ENCODE data around the gene SERGEF.

SERGEF gene

GRCh38 chr11:17770917-17771316 lies 241.9 kb downstream of the SERGEF start:
- no peak for DNase-seq (ENCODE audit: low spot score)

- DNase-seq (ENCODE audit: low spot score): no peak
Observed at GRCh38 chr11:17770048-17770652, 242.7 kb downstream of the SERGEF start.

- DNase-seq (ENCODE audit: low spot score): no peak
Observed at GRCh38 chr11:17769218-17769617, 243.6 kb downstream of the SERGEF start.

DNA sequence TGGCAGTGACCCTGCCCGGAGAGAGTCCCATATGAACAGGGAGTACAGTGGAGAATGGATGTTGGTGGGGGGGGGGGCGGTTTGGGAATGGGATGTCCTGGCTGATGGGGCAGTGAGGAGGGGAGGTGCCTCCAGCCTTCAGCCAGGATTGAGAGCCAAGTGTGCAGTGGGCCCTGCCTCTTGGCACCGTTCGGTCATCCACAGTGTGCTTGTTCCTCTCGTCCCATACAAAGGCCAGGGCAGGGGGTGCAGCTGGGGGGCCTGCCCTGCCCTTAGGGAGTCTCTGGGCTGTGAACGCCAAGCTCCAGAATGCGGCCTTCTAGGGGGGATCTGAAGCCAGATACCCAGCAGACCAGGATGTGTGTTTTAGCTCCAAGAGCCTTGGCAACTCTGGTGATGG lies 244.3 kb downstream of the SERGEF start:
- DNase-seq (ENCODE audit: low spot score): no peak

- no peak for DNase-seq (ENCODE audit: low spot score)
Observed at GRCh38 chr11:17767914-17768313, 244.9 kb downstream of the SERGEF start.

- no peak for DNase-seq (ENCODE audit: low spot score)
Observed at GRCh38 chr11:17767301-17767885, 245.5 kb downstream of the SERGEF start.

DNA sequence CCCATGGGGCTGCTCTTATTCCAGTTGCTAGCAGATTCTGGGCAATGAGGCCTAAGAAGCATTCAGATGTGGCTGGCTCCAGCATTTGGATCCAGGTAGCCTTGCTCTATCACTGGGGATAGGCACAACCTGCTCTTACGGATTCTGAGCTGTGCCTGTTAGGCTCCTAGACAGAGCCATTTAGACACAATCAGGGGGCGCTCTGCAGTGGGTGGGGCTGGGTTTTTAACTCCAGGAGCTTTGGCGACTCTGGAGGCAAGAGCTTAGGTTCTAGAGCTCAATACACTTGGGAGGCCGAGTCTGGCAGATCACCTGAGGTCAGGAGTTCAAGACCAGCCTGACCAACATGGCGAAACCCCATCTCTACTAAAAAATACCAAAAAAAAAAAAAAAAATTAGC lies 246.3 kb downstream of the SERGEF start:
- DNase-seq (ENCODE audit: low spot score): no peak

DNA sequence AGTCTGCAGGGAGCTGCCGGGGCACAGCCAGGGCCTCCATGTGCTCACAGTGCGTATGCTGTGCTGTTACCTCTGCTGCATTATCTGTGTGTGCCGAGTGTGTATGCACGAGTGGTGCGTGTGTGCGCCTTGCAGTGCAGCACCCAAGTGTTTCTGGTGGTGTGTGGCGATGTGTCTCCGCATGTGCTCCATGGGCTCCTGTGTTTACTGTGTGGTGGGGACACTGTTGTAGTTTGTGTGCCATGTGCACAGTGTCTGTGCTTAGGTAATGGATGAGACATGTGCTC lies 246.8 kb downstream of the SERGEF start:
- DNase-seq (ENCODE audit: low spot score): no peak

GRCh38 chr11:17765356-17766072 lies 247.3 kb downstream of the SERGEF start:
- no peak for DNase-seq (ENCODE audit: low spot score)

- DNase-seq (ENCODE audit: low spot score): no peak
Observed at GRCh38 chr11:17764446-17765218, 248.2 kb downstream of the SERGEF start.

- DNase-seq (ENCODE audit: low spot score): no peak
Observed at GRCh38 chr11:17763703-17764102, 249.1 kb downstream of the SERGEF start.

DNA sequence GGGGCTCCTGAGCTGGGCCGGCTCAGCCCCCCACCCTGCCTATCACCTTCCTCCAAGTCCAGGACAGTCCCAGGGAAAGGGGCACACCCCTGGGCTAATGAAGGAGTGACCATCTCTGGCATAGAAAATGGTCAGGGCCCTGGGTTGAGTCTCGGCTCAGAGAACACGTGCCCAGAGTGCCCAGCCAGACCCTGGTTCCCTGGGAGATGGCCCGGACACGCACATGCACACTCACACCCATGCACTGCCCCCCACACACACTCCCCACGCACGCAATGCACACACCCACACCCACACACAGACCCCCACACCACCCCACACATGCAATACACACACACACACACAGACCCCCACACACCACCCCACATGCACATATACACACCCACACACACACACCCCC lies 249.6 kb downstream of the SERGEF start:
- DNase-seq (ENCODE audit: low spot score): no peak

- peak; percentile 3 for DNase-seq (ENCODE audit: low spot score)
Observed at GRCh38 chr11:17762309-17762974, 250.4 kb downstream of the SERGEF start.

DNA sequence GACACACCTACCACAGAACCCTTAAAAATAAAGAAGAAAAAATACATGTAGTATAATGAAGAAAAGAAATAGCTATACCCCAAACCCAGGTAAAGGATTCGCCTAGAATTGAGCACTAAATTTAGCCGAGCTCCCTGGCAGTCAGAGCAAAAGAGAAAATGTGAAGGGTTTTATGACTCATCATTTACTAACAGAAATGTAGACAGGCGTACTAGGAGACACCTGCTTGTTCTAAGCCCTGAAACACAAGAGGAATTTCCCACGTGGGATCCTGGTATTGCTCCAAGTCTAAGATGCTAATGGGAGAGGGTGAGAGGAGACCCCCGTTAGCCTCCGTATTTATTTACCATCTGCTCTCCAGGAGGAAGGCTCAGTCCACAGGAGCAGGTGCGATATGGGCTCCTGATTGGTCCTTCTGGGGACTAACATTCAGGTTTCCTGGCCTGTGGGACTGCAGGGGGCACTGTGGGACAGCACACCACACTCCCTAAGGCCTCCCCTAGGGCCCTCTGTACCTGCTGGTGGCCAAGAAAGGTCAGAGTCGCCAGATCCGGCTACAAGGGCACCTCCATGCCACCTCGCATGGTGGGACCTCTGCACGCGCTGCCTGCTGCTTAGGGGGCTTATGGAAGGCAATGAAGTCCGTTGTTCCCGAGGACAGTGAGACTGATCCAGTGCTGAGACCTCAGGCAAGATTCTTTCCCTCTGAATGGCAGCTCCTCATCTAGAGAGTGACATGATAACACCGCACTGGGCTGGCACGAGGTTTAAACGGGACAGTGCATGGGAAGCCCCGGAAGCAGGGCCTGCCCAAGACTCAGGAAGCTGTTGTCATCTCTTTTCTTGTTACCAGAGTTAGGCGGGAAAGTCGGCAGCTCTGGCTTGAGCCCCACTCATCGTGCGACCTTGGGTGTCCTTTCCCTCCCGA lies 252.5 kb downstream of the SERGEF start:
- DNase-seq (ENCODE audit: low spot score): peak; percentile 36

DNA sequence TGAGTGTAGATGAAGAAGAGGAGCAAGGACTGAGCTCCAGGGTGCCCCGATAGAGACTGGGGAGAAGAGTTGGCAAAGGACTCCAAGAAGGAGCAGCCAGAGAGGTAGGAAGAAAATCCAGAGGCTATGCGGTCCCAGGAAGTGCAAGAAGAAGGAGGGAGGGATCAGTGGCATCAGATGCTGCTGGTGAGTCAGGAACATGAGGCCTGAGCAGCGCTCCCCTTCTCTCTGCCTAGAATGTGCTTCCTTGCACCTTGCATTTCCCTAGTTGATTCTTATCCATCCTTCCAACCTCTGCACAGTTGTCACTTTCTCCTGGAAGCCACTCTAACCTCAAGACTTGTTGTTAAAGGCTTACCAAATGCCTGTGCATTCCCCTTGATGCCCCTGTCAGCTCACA lies 257.0 kb downstream of the SERGEF start:
- DNase-seq (ENCODE audit: low spot score): no peak

GRCh38 chr11:17753641-17754040 lies 259.2 kb downstream of the SERGEF start:
- no peak for DNase-seq (ENCODE audit: low spot score)

DNA sequence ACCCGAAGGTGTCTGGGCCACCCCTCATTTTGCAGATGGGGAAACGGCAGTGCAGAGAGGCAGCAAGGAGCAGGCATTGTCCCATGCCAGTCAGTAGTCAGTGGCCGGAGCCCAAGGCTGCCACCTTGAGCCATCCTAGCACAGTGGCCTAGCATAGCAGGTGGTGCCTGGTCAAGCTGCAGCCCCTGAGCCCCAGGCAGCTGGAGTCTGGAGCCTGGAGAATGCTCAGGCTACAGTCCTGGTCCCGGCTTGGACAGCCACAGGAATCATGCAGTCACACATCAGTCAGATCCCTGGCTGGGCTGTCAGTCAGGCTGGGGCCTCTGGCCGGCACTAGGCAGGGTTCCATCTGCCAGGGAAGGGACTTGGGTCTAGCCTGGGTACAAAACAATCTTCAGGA lies 259.7 kb downstream of the SERGEF start:
- no peak for DNase-seq (ENCODE audit: low spot score)

- no peak for DNase-seq (ENCODE audit: low spot score)
Observed at GRCh38 chr11:17752144-17752543, 260.7 kb downstream of the SERGEF start.

GRCh38 chr11:17751558-17751957 lies 261.3 kb downstream of the SERGEF start:
- no peak for DNase-seq (ENCODE audit: low spot score)

GRCh38 chr11:17750801-17751165 lies 262.1 kb downstream of the SERGEF start:
- no peak for DNase-seq (ENCODE audit: low spot score)

DNA sequence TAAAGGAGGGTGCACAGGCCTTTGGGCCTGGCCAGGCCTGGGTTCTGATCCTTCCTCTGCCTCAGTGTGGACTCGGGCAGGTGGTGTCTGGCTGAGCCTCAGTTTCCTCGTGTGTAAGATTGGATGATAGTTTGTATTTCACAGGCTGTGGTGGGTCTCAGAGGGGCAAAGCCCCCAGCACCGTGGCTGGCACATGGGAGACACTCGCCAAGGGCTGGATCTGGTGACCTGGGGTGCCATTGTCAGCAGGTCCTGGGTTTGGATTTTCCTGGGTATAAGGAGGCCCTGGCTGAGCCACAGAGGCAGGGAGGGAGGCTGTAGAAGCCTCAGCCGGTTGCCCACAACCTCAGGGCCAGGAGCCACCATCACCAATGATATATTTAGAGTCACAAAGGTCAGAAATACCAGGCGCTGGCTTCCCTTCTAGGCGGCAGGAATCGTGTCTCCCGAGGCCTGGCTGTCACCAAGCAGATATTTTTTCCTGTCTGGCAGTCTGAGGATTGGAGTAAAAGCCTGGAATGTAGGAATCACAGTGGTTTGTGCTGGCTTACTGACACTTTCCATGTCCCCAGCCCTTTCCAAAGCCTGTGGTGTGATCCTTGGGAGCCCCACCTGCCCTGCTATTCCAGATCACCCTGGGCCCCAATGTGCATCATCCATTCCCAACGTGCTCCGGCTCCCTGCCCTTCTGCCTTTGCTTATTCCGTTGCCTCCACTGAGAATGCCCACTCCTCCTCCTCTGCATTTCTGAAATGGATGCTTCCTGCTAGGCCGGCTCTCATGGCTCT lies 262.6 kb downstream of the SERGEF start:
- no peak for DNase-seq (ENCODE audit: low spot score)
